Mesendoderm (in vitro differentiated cells): ENCODE results near the gene PDE6B. TPM values are rescaled to one million over a fixed set of nuclear protein-coding genes. Genes with fewer than 3 reads are reported as not detected.

Source experiments
- DNase-seq: peaks from one replicate; pipeline ENCODE4 v3.0.0; 2013
- H2AK5ac ChIP-seq: 2 replicates; pipeline ENCODE4 v1.6.1; 2013; ENCODE audit warnings: low read length, inconsistent platforms
- H2BK120ac ChIP-seq: 2 replicates; pipeline ENCODE4 v1.6.1; 2013; ENCODE audit warnings: low read depth, mild to moderate bottlenecking, low read length, moderate library complexity, mixed read lengths
- H2BK15ac ChIP-seq: replicated peaks from 2 replicates; pipeline ENCODE4 v1.6.1; 2013; ENCODE audit warnings: low read depth, mild to moderate bottlenecking, moderate library complexity
- H2BK5ac ChIP-seq: 2 replicates; pipeline ENCODE4 v1.6.1; 2013; ENCODE audit warnings: low read length, inconsistent platforms
- H3K18ac ChIP-seq: 2 replicates; pipeline ENCODE4 v1.6.1; 2013; ENCODE audit warnings: mild to moderate bottlenecking, low read length, mixed read lengths
- H3K23ac ChIP-seq: one replicate; pipeline ENCODE4 v1.6.1; 2013; ENCODE audit warnings: low read length
- H3K27ac ChIP-seq: 2 replicates; pipeline ENCODE4 v1.5.1; 2013; ENCODE audit warnings: low read depth, mild to moderate bottlenecking, inconsistent platforms, low read length, moderate library complexity
- H3K27me3 ChIP-seq: 2 replicates; pipeline ENCODE4 v1.6.1; 2013; ENCODE audit warnings: low read length, control low read depth, mild to moderate bottlenecking, inconsistent platforms; ENCODE audit not compliant: insufficient read depth, poor library complexity
- H3K36me3 ChIP-seq: 2 replicates; pipeline ENCODE4 v1.6.1; 2013; ENCODE audit warnings: low read length, inconsistent platforms; ENCODE audit not compliant: control insufficient read depth, insufficient read depth
- H3K4ac ChIP-seq: one replicate; pipeline ENCODE4 v1.6.1; 2013; ENCODE audit warnings: low read depth, mild to moderate bottlenecking, low read length, moderate library complexity
- H3K4me1 ChIP-seq: 2 replicates; pipeline ENCODE4 v1.6.1; 2013; ENCODE audit warnings: low read depth, low read length, inconsistent platforms; ENCODE audit not compliant: control insufficient read depth
- H3K4me2 ChIP-seq: 2 replicates; pipeline ENCODE4 v1.6.1; 2013; ENCODE audit warnings: low read length
- H3K4me3 ChIP-seq: 2 replicates; pipeline ENCODE4 v1.5.1; 2013; ENCODE audit warnings: mild to moderate bottlenecking, low read length
- H3K56ac ChIP-seq: one replicate; pipeline ENCODE4 v1.6.1; 2013; ENCODE audit warnings: low read length
- H3K79me1 ChIP-seq: 2 replicates; pipeline ENCODE4 v1.6.1; 2013; ENCODE audit warnings: low read length, inconsistent platforms
- H3K79me2 ChIP-seq: 2 replicates; pipeline ENCODE4 v1.6.1; 2013; ENCODE audit warnings: mild to moderate bottlenecking, low read length; ENCODE audit not compliant: control insufficient read depth, insufficient read depth
- H3K9ac ChIP-seq: 2 replicates; pipeline ENCODE4 v1.6.1; 2013; ENCODE audit warnings: low read length, inconsistent platforms
- H4K5ac ChIP-seq: one replicate; pipeline ENCODE4 v1.6.1; 2013; ENCODE audit warnings: low read length
- H4K8ac ChIP-seq: one replicate; pipeline ENCODE4 v1.6.1; 2013; ENCODE audit warnings: low read depth, mild to moderate bottlenecking, control low read depth, low read length, moderate library complexity
- WGBS: extraction: QIAGEN DNeasy Blood & Tissue Kit; methylation state at CpG from one replicate; pipeline ENCODE4 v1.1.7; 2013; ENCODE audit warnings: low lambda C conversion rate, missing lambda C conversion rate; ENCODE audit not compliant: insufficient coverage; ENCODE audit errors: extremely low coverage; 5-methylcytosine and 5-hydroxymethylcytosine counted together
- polyA plus RNA-seq, 2 experiments: library from polyadenylated mRNA; stranded (reverse); fragments of 200-250 nt; gene quantifications; one replicate each; pipeline ENCODE4 v1.2.3, GENCODE V29; 2013

The PDE6B gene
- polyA plus RNA-seq (2013, experiment 1 of 2): 0.93 TPM
- 1.2 TPM for polyA plus RNA-seq (2013, experiment 2 of 2)

DNA sequence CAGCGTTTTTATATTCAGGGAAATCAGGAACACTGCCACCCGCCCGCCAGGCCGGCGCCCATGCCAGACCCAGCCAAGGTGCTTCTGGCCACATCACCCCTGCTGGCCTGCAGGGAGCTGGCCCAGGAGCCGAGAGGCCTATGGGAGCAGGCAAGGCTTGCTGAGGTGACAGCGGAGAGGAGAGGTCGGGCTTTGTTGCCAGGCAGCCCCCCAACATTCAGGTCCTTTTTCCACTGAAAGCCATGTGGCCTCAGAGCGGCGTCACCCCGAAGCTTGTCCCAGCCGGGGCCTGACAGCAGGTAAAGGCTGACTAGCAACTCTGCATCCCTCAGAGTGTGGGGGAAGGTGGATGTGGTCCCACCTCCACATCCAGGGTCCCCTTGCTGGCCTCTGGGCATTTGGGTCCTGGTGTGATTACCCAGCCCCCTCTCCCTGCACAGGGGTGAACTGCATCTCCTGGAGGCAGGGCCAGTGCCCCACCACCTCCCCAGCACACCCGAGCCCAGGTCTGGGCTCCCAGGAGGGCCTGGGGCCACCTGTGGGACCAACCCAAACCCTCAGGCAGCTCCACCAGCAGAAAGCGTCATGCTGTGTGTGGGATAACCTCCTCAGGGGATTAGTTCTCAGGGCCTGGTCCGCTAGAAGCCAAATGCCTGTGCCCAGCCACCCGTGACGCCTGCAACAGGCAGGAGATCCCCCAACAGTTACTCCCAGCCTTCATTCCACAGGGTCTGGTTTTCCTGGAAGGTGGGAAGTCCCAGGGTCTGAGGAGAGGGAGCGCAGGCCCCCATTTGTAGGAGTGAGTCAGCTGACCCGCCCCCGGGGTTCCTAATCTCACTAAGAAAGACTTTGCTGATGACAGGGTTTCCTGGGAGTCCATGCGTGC lies at the start of gene PDE6B:
Gene PDE6B, plus strand, starts transcription at position 869 of the 886 bp plus-strand sequence. CDS start 54 bp downstream, outside the sequence.
- Histone ChIP-seq H3K79me1 (no peaks in the 10 kb centered on the region), H3K9ac (no peak within 1 kb of the TSS), H4K8ac (no peak within 1 kb of the TSS), H3K27ac (no peak within 1 kb of the TSS), H3K23ac (no peak within 1 kb of the TSS), H3K79me2 (no peaks in the 10 kb centered on the region), H3K56ac (no peak within 1 kb of the TSS), H2BK15ac (no peak within 1 kb of the TSS), H3K36me3 (no peaks in the 10 kb centered on the region), H2BK5ac (no peak within 1 kb of the TSS), H3K27me3 (no peaks in the 10 kb centered on the region), H2BK120ac (no peak within 1 kb of the TSS), H3K4ac (no peak within 1 kb of the TSS), H3K18ac (no peak within 1 kb of the TSS), H3K4me2 (no peak within 1 kb of the TSS), H3K4me1 (no peaks in the 10 kb centered on the region), H4K5ac (no peak within 1 kb of the TSS), H2AK5ac (no peak within 1 kb of the TSS), H3K4me3 (no peak within 1 kb of the TSS)
- peak; percentile 66 for DNase-seq
- no CpG with 5 or more reads among the region's 21 CpGs for WGBS

DNA sequence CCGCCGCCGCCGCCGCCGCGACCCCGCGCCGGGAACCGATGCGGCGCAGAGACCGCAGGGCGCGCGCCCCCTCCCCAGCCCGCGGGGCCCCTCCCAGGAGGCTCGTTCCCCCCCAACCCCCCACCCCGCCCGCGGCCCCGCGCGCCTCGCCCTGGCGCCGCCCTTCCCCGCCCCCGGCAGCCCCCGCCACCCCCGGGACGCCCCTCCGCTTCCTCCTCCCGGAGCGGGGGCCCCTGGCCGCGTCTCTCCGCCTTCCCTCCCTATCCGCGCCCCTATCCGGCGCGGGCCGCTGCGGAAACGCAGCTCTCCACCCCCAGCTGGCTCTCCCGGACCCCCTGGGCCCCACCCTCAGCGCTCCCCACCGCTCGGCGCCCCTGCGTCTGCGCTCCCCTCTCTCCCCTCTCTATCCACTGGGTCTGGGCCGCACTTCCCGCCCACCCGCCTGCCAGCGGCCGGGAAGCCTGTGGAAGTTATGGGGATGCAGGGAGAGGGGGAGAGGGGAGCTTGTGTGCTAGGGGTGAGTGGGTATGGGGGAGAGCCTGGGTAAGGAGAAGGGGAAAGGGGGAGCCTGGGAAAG lies 49.0 kb upstream of the PDE6B start, which contains the start of gene TMEM271:
Gene TMEM271, minus strand, starts transcription at position 51 of the 577 bp plus-strand sequence. CDS start 233 bp downstream, outside the sequence.
- DNase-seq: peak; percentile 50
- Histone ChIP-seq H2BK15ac (no peak within 1 kb of the TSS), H3K79me1 (no peaks in the 10 kb centered on the region), H3K4me2 (peak within 1 kb of the TSS; percentile 40), H3K4ac (no peak within 1 kb of the TSS), H3K9ac (no peak within 1 kb of the TSS), H2BK5ac (no peak within 1 kb of the TSS), H3K27ac (no peak within 1 kb of the TSS), H3K4me3 (no peak within 1 kb of the TSS), H2AK5ac (no peak within 1 kb of the TSS), H4K8ac (no peak within 1 kb of the TSS), H3K18ac (no peak within 1 kb of the TSS), H3K27me3 (peaks cover 49% of the 10 kb centered on the region), H3K56ac (peak within 1 kb of the TSS; percentile 42), H3K4me1 (no peaks in the 10 kb centered on the region), H3K36me3 (no peaks in the 10 kb centered on the region), H3K79me2 (no peaks in the 10 kb centered on the region), H3K23ac (no peak within 1 kb of the TSS), H4K5ac (no peak within 1 kb of the TSS), H2BK120ac (no peak within 1 kb of the TSS)
- no CpG with 5 or more reads among the region's 60 CpGs for WGBS

DNA sequence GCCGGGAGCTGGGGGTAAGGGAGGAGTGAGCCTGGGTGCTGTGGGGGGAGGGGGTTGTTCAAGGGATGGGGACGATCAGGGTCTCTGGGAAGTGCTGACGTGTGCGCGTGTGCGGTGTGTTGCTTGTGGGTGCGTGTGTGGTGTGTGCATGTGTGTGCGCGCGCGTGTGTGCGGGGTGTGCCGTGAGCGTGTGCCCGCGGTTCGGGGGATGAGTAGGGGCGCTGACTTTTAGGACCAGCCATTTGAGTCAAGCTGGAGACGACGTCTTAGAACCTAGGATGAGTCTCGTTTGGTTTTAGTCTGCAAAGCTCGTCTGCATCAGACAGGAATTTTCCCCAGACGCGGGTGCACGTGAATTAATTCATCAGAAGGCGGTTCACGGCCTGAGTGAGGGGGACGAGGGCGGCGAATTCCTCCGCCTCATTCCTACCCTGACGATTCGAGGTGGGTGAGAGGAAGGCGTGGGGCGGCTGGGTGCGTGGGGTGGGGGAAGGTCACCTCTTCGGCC lies 48.3 kb upstream of the PDE6B start:
- H2BK15ac ChIP-seq: no peak overlapping the region
- no peak overlapping the region for H2BK5ac ChIP-seq
- peak; percentile 40 for DNase-seq
- no peak overlapping the region for H3K4ac ChIP-seq
- no peak overlapping the region for H3K23ac ChIP-seq
- no peaks in the 10 kb centered on the region for H3K4me1 ChIP-seq
- no peak overlapping the region for H4K5ac ChIP-seq
- H3K27ac ChIP-seq: no peak overlapping the region
- H3K56ac ChIP-seq: peak overlapping the region; percentile 42
- WGBS: no CpG with 5 or more reads among the region's 37 CpGs
- no peak overlapping the region for H3K4me3 ChIP-seq
- no peak overlapping the region for H3K18ac ChIP-seq
- peak overlapping the region; percentile 5 for H3K4me2 ChIP-seq
- H2AK5ac ChIP-seq: no peak overlapping the region
- no peak overlapping the region for H3K9ac ChIP-seq
- H4K8ac ChIP-seq: no peak overlapping the region
- H3K79me2 ChIP-seq: no peaks in the 10 kb centered on the region
- no peaks in the 10 kb centered on the region for H3K79me1 ChIP-seq
- peaks cover 49% of the 10 kb centered on the region for H3K27me3 ChIP-seq
- H2BK120ac ChIP-seq: no peak overlapping the region
- no peaks in the 10 kb centered on the region for H3K36me3 ChIP-seq

DNA sequence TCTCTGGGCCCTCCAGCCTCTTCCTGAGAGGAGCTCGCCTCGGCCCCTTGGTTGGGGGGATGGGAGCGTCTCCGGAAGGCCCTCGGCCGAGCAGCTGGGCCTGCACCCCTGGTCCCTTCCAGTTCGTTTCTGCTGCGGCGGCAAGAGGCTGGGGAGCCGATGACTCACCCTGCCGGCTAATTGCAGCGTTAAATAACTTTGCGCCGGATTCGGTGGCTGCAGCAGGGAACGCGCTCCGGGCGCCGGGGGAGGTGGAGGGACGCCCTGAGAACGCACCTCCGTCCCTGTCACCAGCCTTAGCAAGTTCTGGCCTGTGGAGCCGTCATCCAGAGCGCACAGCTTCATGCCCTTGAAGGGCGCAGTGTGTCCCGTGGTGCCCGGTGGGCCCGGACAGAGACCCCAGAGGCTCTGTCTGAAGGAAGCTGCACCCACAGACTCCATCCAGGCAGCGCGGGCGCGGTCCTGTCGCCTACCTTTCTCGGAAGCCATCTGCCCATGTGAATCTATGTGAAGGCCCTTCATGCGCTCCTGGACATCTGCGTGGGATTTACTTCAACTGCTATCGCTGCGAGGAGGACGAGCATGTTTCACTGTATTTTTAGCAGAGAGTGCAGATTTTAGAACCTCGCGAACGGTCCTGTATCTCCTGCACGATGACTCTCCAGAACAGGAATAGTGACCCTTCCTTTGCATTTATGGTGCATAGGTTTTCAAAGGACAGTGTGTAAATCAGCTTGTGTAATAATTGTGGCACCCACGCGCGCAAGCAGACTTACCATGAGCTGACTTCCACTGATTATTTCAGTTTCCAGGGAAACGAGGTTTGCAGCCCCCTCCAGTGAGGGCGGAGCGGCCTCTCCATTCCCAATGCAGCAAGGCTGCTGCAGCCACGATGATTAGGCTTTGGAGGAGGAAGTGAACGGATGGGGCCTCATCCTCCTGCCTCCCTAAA lies 47.6 kb upstream of the PDE6B start:
- Histone ChIP-seq H2BK120ac (no peak overlapping the region), H2BK15ac (no peak overlapping the region), H3K23ac (no peak overlapping the region), H3K9ac (no peak overlapping the region), H3K4ac (no peak overlapping the region), H3K56ac (no peak overlapping the region), H3K27me3 (peaks cover 47% of the 10 kb centered on the region), H4K8ac (no peak overlapping the region), H4K5ac (no peak overlapping the region), H3K4me2 (peak overlapping the region; percentile 9), H3K79me1 (no peaks in the 10 kb centered on the region), H2AK5ac (no peak overlapping the region), H3K4me3 (no peak overlapping the region), H3K36me3 (no peaks in the 10 kb centered on the region), H3K4me1 (no peaks in the 10 kb centered on the region), H3K27ac (no peak overlapping the region), H2BK5ac (no peak overlapping the region), H3K18ac (no peak overlapping the region), H3K79me2 (no peaks in the 10 kb centered on the region)
- WGBS: no CpG with 5 or more reads among the region's 52 CpGs
- DNase-seq: peak; percentile 76
